RWPE2 (cell line): ENCODE results near the gene CNOT10.

ENCODE experiments used
- ATAC-seq: fragments of 200-7000 bp; cut with Tn5 transposase; 3 replicates; pipeline ENCODE4 v1.9.1; 2021; ENCODE audit warnings: low read depth
- DNase-seq: peaks from one replicate; pipeline ENCODE4 v3.0.0-alpha.2; 2020; ENCODE audit warnings: low spot score
- H3K27ac ChIP-seq: fragments of 450-650 bp; 2 replicates; pipeline ENCODE4 v1.5.1; 2017; ENCODE audit warnings: mild to moderate bottlenecking; ENCODE audit not compliant: poor library complexity, severe bottlenecking
- H3K27me3 ChIP-seq: fragments of 250-450 bp; sonication (Bioruptor Pico); 2 replicates; pipeline ENCODE4 v1.5.1; 2021; ENCODE audit warnings: mild to moderate bottlenecking, moderate library complexity; ENCODE audit not compliant: insufficient read depth, poor library complexity, severe bottlenecking
- H3K36me3 ChIP-seq: fragments of 250-450 bp; sonication (Bioruptor Pico); 2 replicates; pipeline ENCODE4 v1.5.1; 2020; ENCODE audit warnings: low read depth, mild to moderate bottlenecking, moderate library complexity
- H3K4me1 ChIP-seq: fragments of 250-450 bp; sonication (Bioruptor Pico); 2 replicates; pipeline ENCODE4 v1.5.1; 2021; ENCODE audit warnings: mild to moderate bottlenecking, moderate library complexity; ENCODE audit not compliant: insufficient read depth, poor library complexity, severe bottlenecking
- H3K4me3 ChIP-seq: fragments of 250-450 bp; sonication (Bioruptor Pico); 2 replicates; pipeline ENCODE4 v1.5.1; 2021; ENCODE audit warnings: mild to moderate bottlenecking, moderate library complexity; ENCODE audit not compliant: severe bottlenecking
- H3K9me3 ChIP-seq: fragments of 250-450 bp; sonication (Bioruptor Pico); 2 replicates; pipeline ENCODE4 v1.5.1; 2021; ENCODE audit warnings: mild to moderate bottlenecking, moderate library complexity; ENCODE audit not compliant: severe bottlenecking
- CTCF ChIP-seq: fragments of 450-650 bp; IDR thresholded peaks from one replicate; pipeline ENCODE4 v1.5.1; 2017; ENCODE audit warnings: mild to moderate bottlenecking, moderate library complexity; ENCODE audit not compliant: poor library complexity, severe bottlenecking

The CNOT10 gene

DNA sequence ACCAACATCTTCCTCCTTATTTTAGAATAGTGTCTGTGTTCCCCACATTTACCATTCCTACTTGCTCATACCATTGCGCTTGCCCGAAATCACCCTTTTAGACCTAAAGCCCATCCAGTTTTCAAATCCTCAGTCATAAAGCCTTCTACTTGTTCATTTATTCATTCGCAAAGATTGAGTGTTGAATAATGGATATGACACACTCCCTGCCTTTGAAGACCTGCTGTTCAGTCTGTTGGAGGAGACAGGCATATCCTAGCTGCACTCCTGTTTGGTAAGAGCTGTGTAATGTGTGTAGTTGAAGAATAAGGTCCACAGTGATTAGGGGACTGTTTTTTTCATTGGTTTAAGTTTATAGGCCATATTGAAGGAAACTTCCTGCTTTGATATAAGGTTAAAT lies 1.7 kb downstream of the CNOT10 start:
- Histone ChIP-seq H3K4me3 (no peak overlapping the region), H3K27ac (no peak overlapping the region), H3K4me1 (peaks cover 9% of the 10 kb centered on the region), H3K36me3 (peaks cover 7% of the 10 kb centered on the region; the same call in 1 of the 2 replicates), H3K9me3 (no peaks in the 10 kb centered on the region), H3K27me3 (no peaks in the 10 kb centered on the region)
- ATAC-seq = no peak
- DNase-seq = no peak
- no peak for TF ChIP-seq CTCF

GRCh38 chr3:32691847-32692246 lies 6.9 kb downstream of the CNOT10 start:
- Histone ChIP-seq H3K4me3 (no peak overlapping the region), H3K27me3 (no peaks in the 10 kb centered on the region), H3K27ac (no peak overlapping the region), H3K4me1 (peaks cover 2% of the 10 kb centered on the region), H3K9me3 (no peaks in the 10 kb centered on the region), H3K36me3 (peaks cover 10% of the 10 kb centered on the region; the same call in 1 of the 2 replicates)
- no peak for ATAC-seq
- TF ChIP-seq CTCF = no peak
- DNase-seq = no peak

GRCh38 chr3:32696523-32696922 lies 11.5 kb downstream of the CNOT10 start:
- DNase-seq = no peak
- Histone ChIP-seq H3K4me3 (no peak overlapping the region), H3K27me3 (no peaks in the 10 kb centered on the region), H3K4me1 (no peaks in the 10 kb centered on the region), H3K27ac (no peak overlapping the region), H3K9me3 (no peaks in the 10 kb centered on the region), H3K36me3 (peaks cover 9% of the 10 kb centered on the region)
- ATAC-seq = no peak
- TF ChIP-seq CTCF = no peak

DNA sequence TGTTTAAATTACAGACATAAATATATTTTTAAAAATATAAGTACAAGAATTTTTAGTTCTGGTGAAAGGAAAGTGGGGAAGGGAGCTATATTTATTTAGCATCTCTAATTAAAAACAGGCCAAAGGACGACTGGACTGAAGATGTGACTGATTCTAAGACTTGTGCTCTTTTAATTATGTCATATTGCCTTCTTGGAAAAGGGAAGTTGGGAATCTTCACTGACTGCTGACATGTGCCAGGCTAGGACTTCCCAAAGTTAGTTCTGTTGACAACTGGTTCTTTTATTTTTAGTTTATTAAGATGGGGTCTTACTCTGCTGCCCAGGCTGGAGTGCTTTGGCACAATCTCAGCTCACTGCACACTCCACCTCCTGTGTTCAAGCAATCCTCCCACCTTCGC lies 13.5 kb downstream of the CNOT10 start:
- H3K27me3 ChIP-seq = no peaks in the 10 kb centered on the region
- peaks cover 11% of the 10 kb centered on the region for H3K36me3 ChIP-seq
- H3K4me3 ChIP-seq = no peak overlapping the region
- no peak for ATAC-seq
- no peak for DNase-seq
- no peaks in the 10 kb centered on the region for H3K4me1 ChIP-seq
- no peak overlapping the region for H3K27ac ChIP-seq
- TF ChIP-seq CTCF = no peak
- H3K9me3 ChIP-seq = no peaks in the 10 kb centered on the region

DNA sequence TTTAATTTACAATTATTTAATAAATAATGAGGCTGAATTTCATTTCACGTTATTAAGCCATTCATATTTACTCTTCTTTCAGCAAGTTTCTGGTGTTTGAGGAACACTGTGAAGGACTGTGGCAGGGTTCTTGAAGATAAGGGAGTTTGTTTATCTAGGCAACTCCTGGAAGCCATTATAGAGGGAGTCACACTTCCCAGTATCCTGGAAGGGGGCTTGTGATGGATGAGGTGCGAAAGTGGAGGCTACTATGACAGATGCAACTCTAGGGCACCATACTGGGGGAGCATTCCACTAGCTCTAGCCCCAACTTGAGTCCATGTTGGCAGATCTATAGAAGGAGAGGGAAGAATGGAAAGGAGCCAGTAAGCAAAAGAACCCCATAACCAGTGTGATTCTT lies 14.4 kb downstream of the CNOT10 start:
- Histone ChIP-seq H3K4me3 (no peak overlapping the region), H3K36me3 (peaks cover 17% of the 10 kb centered on the region), H3K9me3 (no peaks in the 10 kb centered on the region), H3K4me1 (no peaks in the 10 kb centered on the region), H3K27me3 (no peaks in the 10 kb centered on the region), H3K27ac (no peak overlapping the region)
- no peak for ATAC-seq
- no peak for DNase-seq
- TF ChIP-seq CTCF = no peak
